Stimulated activated naive B cell treated with anti-CD40 and anti-IgM and Interleukin-4, amounts not matched to agents 10 μg/mL and 1 μg/mL and 100 μg/mL, for 72 hours (primary cell): ENCODE data around the gene STX4.

Experiments used
- ATAC-seq, 2 donors: fragments of 150-1000 bp; cut with Tn5 transposase; replicated peaks; 2 replicates each; pipeline ENCODE4 v1.10.0; 2021; ENCODE audit warnings: moderate library complexity in 1 of 2
- DNase-seq: peaks from one replicate; pipeline ENCODE4 v3.0.0; 2021
- H3K27ac Mint-ChIP-seq: one replicate; pipeline ENCODE4 v1.8.0; 2022; ENCODE audit warnings: mild to moderate bottlenecking, mixed read lengths
- H3K27me3 Mint-ChIP-seq, 2 donors: one replicate each; pipeline ENCODE4 v1.8.0; 2022; ENCODE audit warnings: mixed read lengths in 2 of 2
- H3K36me3 Mint-ChIP-seq, 2 donors: one replicate each; pipeline ENCODE4 v1.8.0; 2022; ENCODE audit warnings: mixed read lengths in 2 of 2, mild to moderate bottlenecking in 1 of 2
- H3K4me1 Mint-ChIP-seq, 2 donors: one replicate each; pipeline ENCODE4 v1.8.0; 2022; ENCODE audit warnings: mixed read lengths in 2 of 2, mild to moderate bottlenecking in 1 of 2
- H3K4me3 Mint-ChIP-seq, 2 donors: one replicate each; pipeline ENCODE4 v1.8.0; 2022; ENCODE audit warnings: mild to moderate bottlenecking in 2 of 2, mixed read lengths in 2 of 2, moderate library complexity in 1 of 2
- H3K9me3 Mint-ChIP-seq, 2 donors: one replicate each; pipeline ENCODE4 v1.8.0; 2022; ENCODE audit warnings: mixed read lengths in 2 of 2, mild to moderate bottlenecking in 1 of 2

STX4 gene

GRCh38 chr16:30995927-30996323 is 37.4 kb upstream of the STX4 start:
- peak overlapping the region; percentile 87 to 93 for H3K4me3 Mint-ChIP-seq
- H3K27me3 Mint-ChIP-seq, result no peaks in the 10 kb centered on the region
- no peaks in the 10 kb centered on the region for H3K9me3 Mint-ChIP-seq
- peaks cover 13 to 15% of the 10 kb centered on the region in 2 donors for H3K4me1 Mint-ChIP-seq
- H3K27ac Mint-ChIP-seq, result peak overlapping the region; percentile 87
- no peaks in the 10 kb centered on the region for H3K36me3 Mint-ChIP-seq
- no peak for ATAC-seq
- no peak for DNase-seq

- Mint-ChIP-seq H3K27me3 (peaks cover 0 to 3% of the 10 kb centered on the region in 2 donors), H3K4me1 (peaks cover 13 to 15% of the 10 kb centered on the region in 2 donors), H3K4me3 (peak overlapping the region; percentile 87 to 93), H3K36me3 (no peaks in the 10 kb centered on the region), H3K27ac (peak overlapping the region; percentile 87), H3K9me3 (no peaks in the 10 kb centered on the region)
- DNase-seq (no peak), ATAC-seq (peak in 1 of 2 donors; percentile 1)
These were observed 36.9 kb upstream of the STX4 start for GRCh38 chr16:30996324-30996984.

- Mint-ChIP-seq H3K36me3 (no peaks in the 10 kb centered on the region), H3K9me3 (no peaks in the 10 kb centered on the region), H3K4me1 (peaks cover 13 to 15% of the 10 kb centered on the region in 2 donors), H3K4me3 (peak overlapping the region; percentile 87 to 93), H3K27ac (peak overlapping the region; percentile 42), H3K27me3 (peaks cover 3 to 10% of the 10 kb centered on the region in 2 donors)
- ATAC-seq (peak; percentile 94 to 97), DNase-seq (peak; percentile 56)
These were observed 36.2 kb upstream of the STX4 start for GRCh38 chr16:30996985-30997724.

- peaks cover 11 to 15% of the 10 kb centered on the region in 2 donors for H3K4me1 Mint-ChIP-seq
- H3K36me3 Mint-ChIP-seq, result no peaks in the 10 kb centered on the region
- H3K9me3 Mint-ChIP-seq, result no peaks in the 10 kb centered on the region
- H3K4me3 Mint-ChIP-seq, result peak overlapping the region; percentile 87 to 93
- no peak for DNase-seq
- no peak for ATAC-seq
- peaks cover 5 to 12% of the 10 kb centered on the region in 2 donors for H3K27me3 Mint-ChIP-seq
- no peak overlapping the region for H3K27ac Mint-ChIP-seq
These were observed 35.3 kb upstream of the STX4 start for GRCh38 chr16:30997725-30998711.

GRCh38 chr16:30998852-30999761 is 34.3 kb upstream of the STX4 start:
- no peak for ATAC-seq
- Mint-ChIP-seq H3K4me1 (peaks cover 10 to 15% of the 10 kb centered on the region in 2 donors), H3K36me3 (no peaks in the 10 kb centered on the region), H3K27ac (no peak overlapping the region), H3K27me3 (peaks cover 5 to 18% of the 10 kb centered on the region in 2 donors), H3K9me3 (no peaks in the 10 kb centered on the region), H3K4me3 (no peak overlapping the region)
- DNase-seq, result no peak

- Mint-ChIP-seq H3K36me3 (no peaks in the 10 kb centered on the region), H3K27ac (no peak overlapping the region)
- no peak for ATAC-seq
These were observed 32.5 kb upstream of the STX4 start for GRCh38 chr16:31000671-31001382.

GRCh38 chr16:31001507-31002249 is 31.7 kb upstream of the STX4 start:
- Mint-ChIP-seq H3K27ac (no peak overlapping the region), H3K27me3 (peaks cover 10 to 30% of the 10 kb centered on the region in 2 donors), H3K9me3 (no peaks in the 10 kb centered on the region), H3K4me3 (peak overlapping the region in 1 of 2 donors; percentile 19), H3K36me3 (no peaks in the 10 kb centered on the region), H3K4me1 (peaks cover 3 to 9% of the 10 kb centered on the region in 2 donors)
- no peak for ATAC-seq
- no peak for DNase-seq

More at GRCh38 chr16:31000671-31001382, 32.5 kb upstream of the STX4 start:
- H3K4me1 Mint-ChIP-seq, result peaks cover 7 to 15% of the 10 kb centered on the region in 2 donors
- no peaks in the 10 kb centered on the region for H3K9me3 Mint-ChIP-seq
- H3K27me3 Mint-ChIP-seq, result peaks cover 5 to 22% of the 10 kb centered on the region in 2 donors
- DNase-seq, result no peak
- H3K4me3 Mint-ChIP-seq, result no peak overlapping the region

- H3K4me1 Mint-ChIP-seq, result peaks cover 3 to 4% of the 10 kb centered on the region in 2 donors
- peak overlapping the region in 1 of 2 donors; percentile 19 for H3K4me3 Mint-ChIP-seq
- DNase-seq (no peak), ATAC-seq (no peak)
- peaks cover 10 to 33% of the 10 kb centered on the region in 2 donors for H3K27me3 Mint-ChIP-seq
- no peaks in the 10 kb centered on the region for H3K36me3 Mint-ChIP-seq
- no peaks in the 10 kb centered on the region for H3K9me3 Mint-ChIP-seq
- H3K27ac Mint-ChIP-seq, result no peak overlapping the region
These were observed 31.1 kb upstream of the STX4 start for GRCh38 chr16:31002250-31002700.

- H3K4me3 Mint-ChIP-seq, result no peak overlapping the region
These were observed 30.5 kb upstream of the STX4 start for GRCh38 chr16:31002862-31003341.

GRCh38 chr16:31003744-31004143 is 29.6 kb upstream of the STX4 start:
- H3K4me3 Mint-ChIP-seq, result no peak overlapping the region
- no peaks in the 10 kb centered on the region for H3K9me3 Mint-ChIP-seq
- DNase-seq, result no peak
- no peaks in the 10 kb centered on the region for H3K4me1 Mint-ChIP-seq
- H3K27ac Mint-ChIP-seq, result no peak overlapping the region
- H3K36me3 Mint-ChIP-seq, result no peaks in the 10 kb centered on the region
- peaks cover 10 to 44% of the 10 kb centered on the region in 2 donors for H3K27me3 Mint-ChIP-seq
- no peak for ATAC-seq

More at GRCh38 chr16:31002862-31003341, 30.5 kb upstream of the STX4 start:
- no peaks in the 10 kb centered on the region for H3K9me3 Mint-ChIP-seq
- no peak for DNase-seq
- H3K4me1 Mint-ChIP-seq, result no peaks in the 10 kb centered on the region
- no peaks in the 10 kb centered on the region for H3K36me3 Mint-ChIP-seq
- H3K27ac Mint-ChIP-seq, result peak overlapping the region; percentile 4
- no peak for ATAC-seq
- peaks cover 10 to 37% of the 10 kb centered on the region in 2 donors for H3K27me3 Mint-ChIP-seq

- Mint-ChIP-seq H3K4me3 (no peak overlapping the region), H3K27ac (no peak overlapping the region), H3K4me1 (peaks cover 0 to under 1% of the 10 kb centered on the region in 2 donors), H3K9me3 (no peaks in the 10 kb centered on the region), H3K27me3 (peaks cover 16 to 53% of the 10 kb centered on the region in 2 donors), H3K36me3 (no peaks in the 10 kb centered on the region)
- ATAC-seq, result no peak
- DNase-seq, result no peak
These were observed 28.7 kb upstream of the STX4 start for GRCh38 chr16:31004658-31005057.
